ENCODE data around the gene TCF7L2.

The TCF7L2 gene

GRCh38 chr10:113025487-113025886 lies 75.4 kb downstream of the TCF7L2 start:
- DNase-seq = no peak

GRCh38 chr10:113026679-113027078 lies 76.6 kb downstream of the TCF7L2 start:
- no peak for DNase-seq

- no peak for DNase-seq
These were observed 77.2 kb downstream of the TCF7L2 start for GRCh38 chr10:113027230-113027573.

DNA sequence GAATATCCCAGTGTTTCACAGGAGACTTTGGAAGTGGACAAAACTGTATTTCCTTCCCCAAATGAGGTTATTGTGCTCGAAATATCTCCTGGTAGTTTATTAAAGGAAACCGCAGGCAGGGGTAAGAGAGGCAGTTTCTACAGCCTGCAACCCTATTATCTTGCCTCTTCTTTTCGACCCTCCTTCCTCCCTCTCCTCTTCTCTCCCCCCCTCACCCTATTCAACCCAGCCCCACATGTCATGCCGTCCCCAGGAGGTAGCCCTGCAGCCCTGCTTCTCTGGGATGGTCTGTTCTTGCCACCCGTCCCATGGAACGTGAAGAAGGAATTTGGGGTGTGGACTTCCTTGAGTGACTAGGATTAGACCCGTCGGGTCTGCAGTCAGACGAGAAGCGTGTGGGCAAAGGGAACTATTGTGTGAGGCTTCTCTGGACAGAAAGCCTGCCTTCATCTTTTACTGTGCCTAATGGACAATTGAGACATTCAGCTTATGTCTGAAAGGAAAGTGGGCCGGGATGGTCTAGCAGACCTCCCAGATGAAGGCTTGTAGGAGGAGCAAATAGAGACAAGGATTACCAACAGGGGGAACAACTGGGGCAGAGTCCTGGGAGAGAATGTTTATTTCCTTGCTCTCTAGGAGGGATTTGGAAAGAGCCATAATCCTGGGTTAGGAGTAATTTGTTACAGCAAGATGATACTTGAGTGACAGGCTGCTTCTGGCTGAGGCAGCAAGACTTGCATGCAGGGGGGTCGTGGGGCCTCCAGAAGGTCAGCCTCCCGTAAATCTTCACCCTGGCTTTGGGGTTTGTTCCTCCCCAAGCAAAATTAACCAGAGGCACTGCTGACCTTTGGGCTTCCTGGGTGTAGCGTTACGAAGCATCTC lies 77.8 kb downstream of the TCF7L2 start:
- no peak for DNase-seq

DNA sequence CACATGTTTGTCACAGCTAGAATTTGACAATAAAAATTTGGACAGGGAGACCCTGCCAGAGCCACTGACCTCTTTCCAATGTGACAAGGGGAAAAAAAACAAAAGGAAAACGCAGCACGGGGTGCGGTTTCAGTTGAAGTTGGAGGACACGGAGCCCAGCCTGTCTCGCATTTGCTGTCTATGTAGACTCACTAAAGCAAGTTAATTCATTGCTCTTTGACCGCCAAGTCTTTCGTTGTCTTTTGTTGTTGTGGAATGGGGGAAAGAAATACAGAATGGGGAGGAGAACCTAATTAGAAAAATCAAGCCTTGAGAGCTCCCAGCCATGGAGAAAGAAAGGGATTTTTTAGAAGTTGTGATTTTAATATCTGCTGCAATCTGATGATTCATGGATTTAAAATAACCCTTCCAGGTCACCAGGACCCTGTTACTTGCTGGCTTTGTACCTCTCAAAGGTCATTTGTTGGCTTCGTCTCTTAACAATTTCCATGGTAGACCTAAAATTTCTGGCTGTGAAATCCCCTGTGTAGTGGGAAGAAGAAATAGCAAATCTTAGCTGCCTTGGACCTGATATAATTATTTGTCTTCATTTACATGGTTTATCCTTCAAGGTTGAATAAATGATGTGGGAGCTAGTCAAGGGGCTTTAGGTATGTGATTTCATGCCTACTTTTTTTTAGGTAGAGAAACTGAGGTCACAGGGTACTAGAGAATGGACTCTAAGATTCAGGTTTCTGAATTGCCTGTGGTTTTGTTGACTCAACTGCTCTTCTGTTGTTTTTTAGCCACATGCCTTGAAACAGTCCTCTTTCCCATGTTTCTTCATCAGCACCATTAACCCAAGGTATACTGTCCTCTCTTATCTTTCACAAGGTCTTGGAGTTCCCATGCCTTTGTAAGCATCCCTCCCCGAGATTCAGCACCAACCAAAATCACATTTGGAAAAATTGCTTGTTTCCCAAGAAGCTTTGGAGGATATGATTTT lies 78.7 kb downstream of the TCF7L2 start:
- no peak for DNase-seq

DNA sequence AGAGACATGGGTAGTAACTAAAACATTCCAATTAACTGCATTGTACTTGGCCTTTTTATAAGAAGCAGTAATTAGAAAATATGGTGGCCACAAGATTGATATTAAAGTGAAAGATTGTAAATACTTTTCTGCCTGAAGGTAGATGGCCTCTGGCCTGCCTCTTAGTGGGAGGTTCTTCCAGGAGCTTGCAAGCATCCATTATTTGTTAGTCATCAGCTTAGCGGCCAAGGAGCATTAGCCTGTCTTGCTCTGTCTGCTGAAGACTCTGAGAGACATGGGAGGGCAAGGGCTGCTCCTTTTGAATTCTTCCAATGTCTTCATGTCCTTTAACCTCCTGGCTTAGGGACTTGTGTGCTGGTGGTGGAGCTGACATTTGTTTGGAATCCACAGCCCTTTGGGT lies 80.4 kb downstream of the TCF7L2 start:
- DNase-seq = no peak

DNA sequence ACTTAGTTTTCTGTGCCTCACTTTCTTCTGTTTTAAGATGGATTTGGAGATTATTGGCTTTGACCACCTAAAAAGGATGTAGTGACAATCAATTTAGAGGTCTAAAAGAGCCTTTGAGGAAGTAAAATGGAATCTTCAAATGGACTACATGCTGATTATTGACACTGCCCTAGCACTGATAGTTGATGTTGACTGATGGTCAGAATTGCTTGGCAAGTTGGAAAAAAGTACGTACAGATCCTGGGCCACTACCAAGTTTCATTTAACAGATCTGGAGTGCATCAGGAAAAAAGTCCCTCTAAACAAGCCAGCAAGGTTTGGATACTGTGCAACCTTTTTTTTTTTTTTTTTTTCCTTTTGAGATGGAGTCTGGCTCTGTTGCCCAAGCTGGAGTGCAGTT lies 81.1 kb downstream of the TCF7L2 start:
- DNase-seq = no peak

DNA sequence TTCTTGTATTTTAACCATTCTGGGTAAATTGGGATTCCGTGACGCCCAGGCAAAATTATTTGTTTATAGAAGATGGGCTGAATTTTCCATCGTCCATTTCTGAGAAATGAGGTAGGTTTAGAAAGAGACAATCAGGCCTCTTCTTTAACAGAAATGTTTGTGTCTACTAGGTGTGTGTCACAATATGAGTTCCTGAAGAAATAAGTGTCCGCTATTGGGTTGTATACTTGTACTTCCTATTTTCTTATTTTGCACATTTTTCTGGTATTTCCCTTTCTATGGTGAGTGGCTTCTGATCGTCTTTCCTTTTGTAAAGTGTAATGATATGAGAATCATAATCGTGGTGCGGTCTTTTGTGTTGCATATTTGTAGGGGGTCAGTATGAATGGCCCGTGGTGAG lies 83.9 kb downstream of the TCF7L2 start:
- DNase-seq = no peak

GRCh38 chr10:113035732-113036312 lies 85.8 kb downstream of the TCF7L2 start:
- DNase-seq = no peak

DNA sequence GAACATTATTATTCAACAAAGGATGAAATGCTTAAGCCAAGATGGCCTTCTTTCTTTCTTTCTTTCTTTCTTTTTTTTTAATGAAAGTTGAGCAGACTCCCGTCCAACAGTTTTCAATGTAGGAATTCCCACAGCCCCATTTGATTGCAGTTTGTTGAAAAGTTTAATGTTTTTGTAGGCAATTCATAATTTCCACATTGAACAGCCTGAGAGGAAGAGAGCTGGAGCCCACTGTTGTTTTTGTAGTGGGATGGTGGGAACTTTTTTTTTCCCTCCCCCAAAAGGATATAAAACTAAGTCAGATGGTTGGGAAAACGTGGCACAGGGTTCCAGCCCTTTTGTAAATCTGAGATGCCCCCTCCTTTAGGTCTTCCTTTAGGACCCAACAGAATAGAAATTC lies 86.6 kb downstream of the TCF7L2 start:
- no peak for DNase-seq

GRCh38 chr10:113037218-113037617 lies 87.2 kb downstream of the TCF7L2 start:
- no peak for DNase-seq

- DNase-seq = no peak
These were observed 88.1 kb downstream of the TCF7L2 start for GRCh38 chr10:113038183-113038582.

DNA sequence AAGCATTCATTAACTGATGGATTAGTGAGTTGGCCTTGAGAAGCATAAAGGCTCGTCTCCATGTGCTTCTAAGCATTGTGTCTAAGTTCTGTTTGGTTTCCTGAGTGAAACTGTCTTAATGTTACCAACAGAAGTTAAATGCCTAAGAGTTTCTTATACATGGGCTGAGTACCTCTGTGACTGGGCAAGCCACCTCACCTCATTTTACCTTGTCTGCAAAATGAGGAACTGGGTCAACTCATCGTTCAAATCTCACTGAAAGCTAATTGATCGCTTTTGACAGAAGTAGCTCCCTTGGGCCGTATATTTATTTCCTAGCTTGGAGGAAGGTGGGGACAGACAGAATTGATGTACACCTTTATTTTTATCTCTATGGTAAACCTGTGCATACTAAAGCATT lies 88.9 kb downstream of the TCF7L2 start:
- DNase-seq = no peak

DNA sequence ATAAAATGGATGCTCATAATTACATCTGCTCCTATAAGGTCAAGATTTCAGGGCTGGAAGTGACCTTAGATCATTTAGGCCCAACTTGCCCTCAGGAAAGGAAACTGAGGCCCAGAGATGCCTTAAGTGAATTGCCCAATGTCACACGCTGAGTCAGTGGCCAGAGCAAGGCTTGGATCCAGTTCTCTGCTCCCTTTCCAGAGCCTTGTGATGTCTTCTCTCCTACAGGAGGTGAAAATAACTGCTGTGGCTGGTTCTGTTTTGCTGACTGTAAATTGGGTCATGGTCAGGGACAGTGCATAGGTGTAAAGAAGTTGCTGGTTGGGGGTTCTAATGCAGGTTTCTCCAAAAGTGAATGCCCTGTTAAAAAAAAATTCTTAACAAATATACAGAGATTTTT lies 91.3 kb downstream of the TCF7L2 start:
- no peak for DNase-seq

- DNase-seq = no peak
These were observed 92.0 kb downstream of the TCF7L2 start for GRCh38 chr10:113041841-113042750.

GRCh38 chr10:113042868-113043267 lies 92.8 kb downstream of the TCF7L2 start:
- DNase-seq = no peak

GRCh38 chr10:113044016-113044755 lies 94.1 kb downstream of the TCF7L2 start:
- DNase-seq = no peak

GRCh38 chr10:113045147-113046055 lies 95.4 kb downstream of the TCF7L2 start:
- no peak for DNase-seq

DNA sequence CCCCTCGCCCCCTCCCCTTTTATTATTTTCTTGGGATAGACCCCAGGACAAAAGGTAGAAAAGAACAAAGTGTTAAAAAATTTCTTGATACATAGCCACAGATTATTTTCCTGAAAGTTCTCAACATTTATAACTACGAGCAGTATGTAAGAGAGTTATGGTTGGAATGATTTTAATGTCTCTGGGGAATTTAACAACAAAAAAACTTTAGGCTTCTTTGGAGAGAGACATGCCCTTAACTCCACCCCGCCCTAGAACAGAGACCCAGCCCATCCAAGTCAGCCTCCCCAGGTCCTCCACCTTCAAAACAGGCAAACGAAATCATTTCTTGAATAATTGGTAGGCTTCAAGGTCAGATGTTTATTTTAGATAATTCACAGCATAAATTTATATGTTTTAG lies 97.1 kb downstream of the TCF7L2 start:
- no peak for DNase-seq

GRCh38 chr10:113047605-113047962 lies 97.5 kb downstream of the TCF7L2 start:
- DNase-seq = no peak
